ENCODE measurements around the gene COLEC12.

The COLEC12 gene

DNA sequence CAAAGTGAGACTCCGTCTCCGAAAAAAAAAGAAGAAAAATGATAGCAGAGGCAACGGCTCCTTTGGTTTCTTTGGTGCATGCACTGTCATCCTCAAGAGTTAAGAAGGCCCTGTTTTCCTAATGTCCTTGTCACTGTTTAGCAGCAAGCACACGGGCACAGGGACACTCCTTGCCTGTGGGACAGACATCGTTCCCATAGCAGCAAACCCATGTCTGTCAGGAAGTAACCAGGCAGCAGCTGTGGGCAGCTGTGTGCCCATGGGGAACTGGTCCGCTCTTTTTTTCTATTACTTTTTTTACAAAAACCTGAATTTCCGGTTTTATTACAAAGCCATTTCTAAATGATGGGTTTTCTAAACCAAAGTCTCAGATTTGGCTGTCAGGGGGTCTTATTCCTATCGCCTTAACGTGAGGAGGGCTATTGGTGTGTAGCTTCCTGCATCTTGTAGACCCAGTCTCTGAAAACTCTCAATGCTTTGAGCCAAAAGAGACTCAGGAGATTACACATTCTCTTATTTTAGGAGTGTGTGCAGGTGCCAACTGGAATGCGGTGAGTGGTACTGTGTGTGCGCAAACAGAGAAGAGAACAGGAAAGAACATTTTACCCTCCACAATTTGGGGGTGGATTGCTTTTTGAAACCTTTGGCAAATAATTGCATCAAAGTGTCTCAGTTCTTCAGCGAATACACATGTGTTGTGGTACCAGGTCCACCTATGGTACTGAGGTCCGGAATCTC lies 109.6 kb downstream of the COLEC12 start:
- Histone ChIP-seq H3K27ac (no peak overlapping the region), H3K27me3 (replicated peaks) (no peaks in the 10 kb centered on the region), H3K36me3 (replicated peaks) (no peaks in the 10 kb centered on the region), H3K4me3 (ENCODE audit: low read depth, low read length) (no peak overlapping the region)
- TF ChIP-seq, protein P1, sequence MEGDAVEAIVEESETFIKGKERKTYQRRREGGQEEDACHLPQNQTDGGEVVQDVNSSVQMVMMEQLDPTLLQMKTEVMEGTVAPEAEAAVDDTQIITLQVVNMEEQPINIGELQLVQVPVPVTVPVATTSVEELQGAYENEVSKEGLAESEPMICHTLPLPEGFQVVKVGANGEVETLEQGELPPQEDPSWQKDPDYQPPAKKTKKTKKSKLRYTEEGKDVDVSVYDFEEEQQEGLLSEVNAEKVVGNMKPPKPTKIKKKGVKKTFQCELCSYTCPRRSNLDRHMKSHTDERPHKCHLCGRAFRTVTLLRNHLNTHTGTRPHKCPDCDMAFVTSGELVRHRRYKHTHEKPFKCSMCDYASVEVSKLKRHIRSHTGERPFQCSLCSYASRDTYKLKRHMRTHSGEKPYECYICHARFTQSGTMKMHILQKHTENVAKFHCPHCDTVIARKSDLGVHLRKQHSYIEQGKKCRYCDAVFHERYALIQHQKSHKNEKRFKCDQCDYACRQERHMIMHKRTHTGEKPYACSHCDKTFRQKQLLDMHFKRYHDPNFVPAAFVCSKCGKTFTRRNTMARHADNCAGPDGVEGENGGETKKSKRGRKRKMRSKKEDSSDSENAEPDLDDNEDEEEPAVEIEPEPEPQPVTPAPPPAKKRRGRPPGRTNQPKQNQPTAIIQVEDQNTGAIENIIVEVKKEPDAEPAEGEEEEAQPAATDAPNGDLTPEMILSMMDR (IDR thresholded peaks at IDR 0.05; ENCODE audit: low read depth, low read length, missing control alignments), result no peak
- no peak for DNase-seq
- in situ Hi-C loops (cut with HindIII; ENCODE audit: low pct_ligation_motif_present, low sequenced_read_pairs), result no loop called here

DNA sequence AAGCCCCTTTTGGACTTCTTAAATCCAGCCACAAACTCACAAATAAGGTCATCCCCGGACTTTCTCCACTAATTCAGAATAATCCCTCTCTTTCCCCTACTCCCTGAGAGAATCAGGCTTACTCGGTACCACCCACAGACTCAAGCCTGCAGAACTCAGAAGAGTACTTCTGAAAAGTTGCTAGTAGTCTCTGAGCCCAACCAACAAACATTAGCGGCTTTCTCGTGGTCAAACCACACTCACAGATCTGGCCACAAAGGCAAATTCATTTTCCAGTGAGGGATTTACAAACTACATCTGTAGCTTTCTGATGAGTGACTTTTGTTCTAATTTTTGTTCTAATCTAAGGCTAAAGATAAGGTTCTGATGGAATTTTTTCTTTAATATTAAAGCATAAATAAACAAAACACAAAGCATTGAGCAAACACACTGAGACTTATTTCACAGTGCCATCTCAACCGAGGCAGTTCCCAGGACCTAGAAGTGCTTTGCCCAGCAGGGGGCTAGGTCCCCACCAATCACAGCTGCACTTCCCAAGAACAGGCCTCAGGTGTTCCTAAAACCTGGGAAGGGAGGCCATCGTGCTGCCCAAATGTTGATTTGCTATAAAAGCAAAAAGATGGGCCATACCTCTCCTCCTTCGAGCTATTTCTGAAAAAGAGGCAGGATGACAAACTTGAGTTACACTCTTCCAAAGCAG lies 110.7 kb downstream of the COLEC12 start:
- H3K36me3 ChIP-seq (replicated peaks), result no peaks in the 10 kb centered on the region
- no peaks in the 10 kb centered on the region for H3K27me3 ChIP-seq (replicated peaks)
- H3K27ac ChIP-seq, result no peak overlapping the region
- H3K4me3 ChIP-seq (ENCODE audit: low read depth, low read length), result no peak overlapping the region
- DNase-seq, result no peak
- TF ChIP-seq, protein P1 (IDR thresholded peaks at IDR 0.05; ENCODE audit: low read depth, low read length, missing control alignments), result peak; percentile 63
- in situ Hi-C loops (cut with HindIII; ENCODE audit: low pct_ligation_motif_present, low sequenced_read_pairs), result no loop called here

DNA sequence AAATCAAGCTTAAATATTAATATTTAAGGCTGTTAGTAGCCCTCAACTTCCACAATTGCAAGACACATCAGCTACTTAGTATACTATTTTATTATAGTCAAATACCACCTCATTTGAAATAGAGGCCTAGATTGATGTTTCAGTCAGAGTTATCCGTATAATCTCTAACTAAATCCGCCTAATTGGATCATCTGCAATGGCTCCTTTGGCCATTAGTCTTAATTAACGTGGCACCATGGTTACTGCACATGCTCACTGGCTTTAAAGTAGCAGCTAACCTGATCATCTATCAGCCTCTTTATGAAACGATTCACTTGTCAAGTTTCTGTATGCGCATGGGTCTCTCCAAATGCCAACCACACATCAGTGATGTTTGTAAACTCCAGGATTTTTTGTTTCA lies 112.3 kb downstream of the COLEC12 start:
- no peak overlapping the region for H3K4me3 ChIP-seq (ENCODE audit: low read depth, low read length)
- TF ChIP-seq, protein P1 (IDR thresholded peaks at IDR 0.05; ENCODE audit: low read depth, low read length, missing control alignments), result no peak
- no peaks in the 10 kb centered on the region for H3K36me3 ChIP-seq (replicated peaks)
- no peaks in the 10 kb centered on the region for H3K27me3 ChIP-seq (replicated peaks)
- DNase-seq, result no peak
- H3K27ac ChIP-seq, result no peak overlapping the region
- in situ Hi-C loops (cut with HindIII; ENCODE audit: low pct_ligation_motif_present, low sequenced_read_pairs), result no loop called here

DNA sequence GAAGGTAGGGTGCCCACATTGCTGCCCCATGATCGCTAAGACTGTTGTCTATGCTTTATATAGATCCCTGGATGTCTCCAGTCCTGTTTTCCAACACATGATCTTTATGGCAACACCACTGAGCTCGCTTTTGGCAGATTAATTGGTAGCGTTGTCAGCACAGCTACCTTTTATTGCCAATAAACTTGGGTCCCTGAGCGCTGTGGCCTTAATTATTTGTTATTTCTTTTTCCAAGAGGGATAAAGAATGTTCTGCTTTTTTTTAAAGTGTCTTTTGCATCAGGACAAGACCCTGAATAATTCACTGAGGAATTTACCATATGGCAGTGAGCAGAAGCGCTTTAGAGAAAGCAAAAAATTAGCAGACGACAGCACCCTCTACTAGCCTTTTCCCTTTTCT lies 113.5 kb downstream of the COLEC12 start:
- no peaks in the 10 kb centered on the region for H3K36me3 ChIP-seq (replicated peaks)
- in situ Hi-C loops (cut with HindIII; ENCODE audit: low pct_ligation_motif_present, low sequenced_read_pairs), result no loop called here
- no peak overlapping the region for H3K4me3 ChIP-seq (ENCODE audit: low read depth, low read length)
- TF ChIP-seq, protein P1 (IDR thresholded peaks at IDR 0.05; ENCODE audit: low read depth, low read length, missing control alignments), result no peak
- no peak for DNase-seq
- H3K27ac ChIP-seq, result no peak overlapping the region
- H3K27me3 ChIP-seq (replicated peaks), result no peaks in the 10 kb centered on the region

DNA sequence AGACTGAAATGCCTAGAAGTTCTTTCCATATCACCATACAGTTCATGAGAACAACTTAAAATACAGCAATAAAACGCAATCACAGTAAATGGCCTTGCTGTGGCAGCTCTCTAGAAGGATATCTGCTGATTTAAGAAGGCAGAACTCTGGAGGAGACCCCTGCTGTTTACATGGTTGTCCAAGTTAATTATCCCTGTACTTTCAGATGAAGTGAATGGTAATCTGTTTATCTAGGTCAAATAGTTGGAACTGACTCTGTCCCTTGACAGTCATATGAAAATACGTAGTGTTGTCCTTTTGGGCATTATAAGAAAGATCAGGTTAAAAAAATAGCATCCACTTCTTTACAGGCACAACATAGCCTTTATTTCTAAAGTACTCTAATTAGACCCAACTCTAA lies 115.6 kb downstream of the COLEC12 start:
- no peak for DNase-seq
- Histone ChIP-seq H3K27me3 (replicated peaks) (no peaks in the 10 kb centered on the region), H3K27ac (no peak overlapping the region), H3K4me3 (ENCODE audit: low read depth, low read length) (no peak overlapping the region), H3K36me3 (replicated peaks) (no peaks in the 10 kb centered on the region)
- in situ Hi-C loops (cut with HindIII; ENCODE audit: low pct_ligation_motif_present, low sequenced_read_pairs), result no loop called here
- TF ChIP-seq, protein P1 (IDR thresholded peaks at IDR 0.05; ENCODE audit: low read depth, low read length, missing control alignments), result no peak
